Measurements from ENCODE around the gene KRTAP22-1. TPM values are rescaled to one million over a fixed set of nuclear protein-coding genes. Genes with fewer than 3 reads are reported as not detected.

Gene KRTAP22-1
- total RNA-seq, 1 donor from 2014 or later: not detected

- Histone ChIP-seq H3K4me3 (ENCODE audit: low read depth, low read length) (no peak within 1 kb of the TSS), H3K27me3 (ENCODE audit: control insufficient read depth, insufficient read depth, low read length) (no peaks in the 10 kb centered on the region), H3K36me3 (ENCODE audit: control insufficient read depth, insufficient read depth, low read length) (no peaks in the 10 kb centered on the region)
- FAIRE-seq (no peak), DNase-seq (ENCODE audit: low read depth) (no peak)
- TF ChIP-seq CTCF (IDR thresholded peaks at IDR 0.05; ENCODE audit: insufficient read depth, low read length, severe bottlenecking): no peak
Measured at GRCh38 chr21:30590297-30590696, 10.6 kb upstream of the KRTAP22-1 start, which contains the start of gene KRTAP22-2. TSS of gene KRTAP22-2 (minus strand) at chr21:30590397.

GRCh38 chr21:30592140-30592539 is 8.7 kb upstream of the KRTAP22-1 start, which contains the start of gene KRTAP6-3:
TSS of gene KRTAP6-3 (plus strand) at chr21:30592440. CDS start at chr21:30592446, 6 bp downstream.
- no peak for TF ChIP-seq CTCF (IDR thresholded peaks at IDR 0.05; ENCODE audit: insufficient read depth, low read length, severe bottlenecking)
- Histone ChIP-seq H3K27me3 (ENCODE audit: control insufficient read depth, insufficient read depth, low read length) (no peaks in the 10 kb centered on the region), H3K36me3 (ENCODE audit: control insufficient read depth, insufficient read depth, low read length) (no peaks in the 10 kb centered on the region), H3K4me3 (ENCODE audit: low read depth, low read length) (no peak within 1 kb of the TSS)
- DNase-seq (ENCODE audit: low read depth) (no peak), FAIRE-seq (no peak)

GRCh38 chr21:30598802-30599201 is 2.1 kb upstream of the KRTAP22-1 start, which contains the start of gene KRTAP6-2:
TSS of gene KRTAP6-2 (minus strand) at chr21:30598902. CDS start at chr21:30598874, 28 bp downstream.
- Histone ChIP-seq H3K36me3 (ENCODE audit: control insufficient read depth, insufficient read depth, low read length) (no peaks in the 10 kb centered on the region), H3K27me3 (ENCODE audit: control insufficient read depth, insufficient read depth, low read length) (no peaks in the 10 kb centered on the region), H3K4me3 (ENCODE audit: low read depth, low read length) (no peak within 1 kb of the TSS)
- no peak for TF ChIP-seq CTCF (IDR thresholded peaks at IDR 0.05; ENCODE audit: insufficient read depth, low read length, severe bottlenecking)
- DNase-seq (ENCODE audit: low read depth): no peak
- no peak for FAIRE-seq

- TF ChIP-seq CTCF (IDR thresholded peaks at IDR 0.05; ENCODE audit: insufficient read depth, low read length, severe bottlenecking): no peak
- no peak overlapping the region for H3K4me3 ChIP-seq (ENCODE audit: low read depth, low read length)
- DNase-seq (ENCODE audit: low read depth) (no peak), FAIRE-seq (no peak)
- no peaks in the 10 kb centered on the region for H3K27me3 ChIP-seq (ENCODE audit: control insufficient read depth, insufficient read depth, low read length)
- no peaks in the 10 kb centered on the region for H3K36me3 ChIP-seq (ENCODE audit: control insufficient read depth, insufficient read depth, low read length)
Measured at GRCh38 chr21:30605968-30606367, 5.1 kb downstream of the KRTAP22-1 start.

GRCh38 chr21:30612132-30612531 is 11.2 kb downstream of the KRTAP22-1 start:
- TF ChIP-seq CTCF (IDR thresholded peaks at IDR 0.05; ENCODE audit: insufficient read depth, low read length, severe bottlenecking): no peak

GRCh38 chr21:30613836-30614235 is 12.9 kb downstream of the KRTAP22-1 start, which contains the start of gene KRTAP6-1:
TSS of gene KRTAP6-1 (minus strand) at chr21:30613930. CDS start at chr21:30613904, 26 bp downstream.
- Histone ChIP-seq H3K36me3 (ENCODE audit: control insufficient read depth, insufficient read depth, low read length) (no peaks in the 10 kb centered on the region), H3K27me3 (ENCODE audit: control insufficient read depth, insufficient read depth, low read length) (no peaks in the 10 kb centered on the region), H3K4me3 (ENCODE audit: low read depth, low read length) (no peak within 1 kb of the TSS)
- no peak for TF ChIP-seq CTCF (IDR thresholded peaks at IDR 0.05; ENCODE audit: insufficient read depth, low read length, severe bottlenecking)
- no peak for FAIRE-seq
- no peak for DNase-seq (ENCODE audit: low read depth)

More at GRCh38 chr21:30612132-30612531, 11.2 kb downstream of the KRTAP22-1 start:
- Histone ChIP-seq H3K4me3 (ENCODE audit: low read depth, low read length) (no peak overlapping the region), H3K36me3 (ENCODE audit: control insufficient read depth, insufficient read depth, low read length) (no peaks in the 10 kb centered on the region), H3K27me3 (ENCODE audit: control insufficient read depth, insufficient read depth, low read length) (no peaks in the 10 kb centered on the region)
- no peak for DNase-seq (ENCODE audit: low read depth)
- FAIRE-seq: no peak
